Liver (tissue), 9 donors: Measurements from ENCODE around the gene BRD1. TPM values are rescaled to one million over a fixed set of nuclear protein-coding genes. Genes with fewer than 3 reads are reported as not detected.

Source experiments
- DNase-seq: peaks from one replicate; pipeline ENCODE4 v3.0.0-alpha.2; 2017; ENCODE audit warnings: low spot score
- H3K27ac ChIP-seq, 2 donors: one replicate each; pipeline ENCODE4 v1.7.0; 2013; ENCODE audit warnings: inconsistent platforms in 2 of 2, low read length in 2 of 2, control low read depth in 1 of 2, low read depth in 1 of 2, mild to moderate bottlenecking in 1 of 2
- H3K27me3 ChIP-seq, 4 donors: one replicate each; pipeline versions ENCODE4 v1.6.1 to v1.7.0; 2013; ENCODE audit warnings: low read length in 3 of 4, inconsistent platforms in 1 of 4, mild to moderate bottlenecking in 1 of 4, moderate library complexity in 1 of 4; ENCODE audit not compliant: control insufficient read depth in 4 of 4, insufficient read depth in 4 of 4
- H3K36me3 ChIP-seq, 4 donors: one replicate each; pipeline versions ENCODE4 v1.6.1 to v1.7.0; 2013; ENCODE audit warnings: low read length in 3 of 4, mild to moderate bottlenecking in 3 of 4, low read depth in 1 of 4, moderate library complexity in 1 of 4; ENCODE audit not compliant: control insufficient read depth in 4 of 4, insufficient read depth in 3 of 4
- H3K4me1 ChIP-seq, 4 donors: one replicate each; pipeline versions ENCODE4 v1.6.1 to v1.7.0; 2013; ENCODE audit warnings: low read length in 3 of 4, mild to moderate bottlenecking in 3 of 4, moderate library complexity in 1 of 4; ENCODE audit not compliant: control insufficient read depth in 4 of 4, insufficient read depth in 4 of 4
- H3K4me3 ChIP-seq, 3 donors: one replicate each; pipeline versions ENCODE4 v1.6.1 to v1.7.0; 2013; ENCODE audit warnings: low read length in 3 of 3, control low read depth in 1 of 3, low read depth in 1 of 3, mild to moderate bottlenecking in 1 of 3
- H3K9ac ChIP-seq, 2 donors: one replicate each; pipeline ENCODE4 v1.7.0; 2013; ENCODE audit warnings: low read length in 2 of 2, mild to moderate bottlenecking in 2 of 2, moderate library complexity in 2 of 2, control low read depth in 1 of 2, low read depth in 1 of 2
- H3K9me3 ChIP-seq, 4 donors: one replicate each; pipeline versions ENCODE4 v1.6.1 to v1.7.0; 2013; ENCODE audit warnings: low read length in 3 of 4; ENCODE audit not compliant: control insufficient read depth in 4 of 4
- EGR1 ChIP-seq, 2 donors: IDR thresholded peaks; 2 replicates each; pipeline ENCODE4 v1.6.1; 2016 to 2018; ENCODE audit warnings: antibody characterized with exemption in 2 of 2, low read depth in 2 of 2
- FOXA1 ChIP-seq: IDR thresholded peaks from 2 replicates; pipeline ENCODE4 v1.6.1; 2016; ENCODE audit warnings: antibody characterized with exemption
- FOXA2 ChIP-seq: IDR thresholded peaks from 2 replicates; pipeline ENCODE4 v1.6.1; 2016; ENCODE audit warnings: antibody characterized with exemption
- GABPA ChIP-seq, 2 donors: IDR thresholded peaks in 1 of 2; conservative IDR thresholded peaks in 1 of 2; 2 replicates each; pipeline ENCODE4 v1.6.1; 2016; ENCODE audit warnings: antibody characterized with exemption in 2 of 2, mild to moderate bottlenecking in 1 of 2, moderate library complexity in 1 of 2
- HNF4A ChIP-seq, 2 donors: conservative IDR thresholded peaks; 2 replicates each; pipeline ENCODE4 v1.6.1; 2016; ENCODE audit warnings: antibody characterized with exemption in 2 of 2, mild to moderate bottlenecking in 2 of 2
- HNF4G ChIP-seq: IDR thresholded peaks from 2 replicates; pipeline ENCODE4 v1.6.1; 2016; ENCODE audit warnings: antibody characterized with exemption
- JUND ChIP-seq, 2 donors: IDR thresholded peaks; 2 replicates each; pipeline ENCODE4 v1.6.1; 2016; ENCODE audit warnings: antibody characterized with exemption in 2 of 2
- NR2F2 ChIP-seq: IDR thresholded peaks from 2 replicates; pipeline ENCODE4 v1.6.1; 2016; ENCODE audit warnings: antibody characterized with exemption
- RAD21 ChIP-seq, 2 donors: IDR thresholded peaks; 2 replicates each; pipeline ENCODE4 v1.6.1; 2016; ENCODE audit warnings: antibody characterized with exemption in 2 of 2, mild to moderate bottlenecking in 2 of 2
- RXRA ChIP-seq, 2 donors: IDR thresholded peaks; 2 replicates each; pipeline ENCODE4 v1.6.1; 2017 to 2018; ENCODE audit warnings: antibody characterized with exemption in 2 of 2, mild to moderate bottlenecking in 1 of 2
- SP1 ChIP-seq: IDR thresholded peaks from 2 replicates; pipeline ENCODE4 v1.6.1; 2018; ENCODE audit warnings: antibody characterized with exemption, mild to moderate bottlenecking
- YY1 ChIP-seq: IDR thresholded peaks from 2 replicates; pipeline ENCODE4 v1.6.1; 2016; ENCODE audit warnings: antibody characterized with exemption, mild to moderate bottlenecking
- ZBTB33 ChIP-seq: IDR thresholded peaks from 2 replicates; pipeline ENCODE4 v1.6.1; 2016; ENCODE audit warnings: antibody characterized with exemption
- WGBS: extraction: QIAGEN DNeasy Blood & Tissue Kit; methylation state at CpG from one replicate; pipeline ENCODE4 v1.1.7; 2013; 5-methylcytosine and 5-hydroxymethylcytosine counted together
- polyA plus RNA-seq, 2 donors: library from polyadenylated mRNA; stranded (reverse) in 1 of 2; unstranded in 1 of 2; fragments of 200-250 nt in 1 of 2; fragments of >200 nt in 1 of 2; fragmentation: Nextera tagmentation in 1 of 2; extraction: Ambion mirVana in 1 of 2; gene quantifications; one replicate each; pipeline versions ENCODE4 v1.2.1 to v1.2.3, GENCODE V29; 2013 to 2015
- total RNA-seq, 2 donors: library from RNA; depleted of rRNA; stranded (reverse); fragments of >200 nt; gene quantifications; one replicate each; pipeline ENCODE4 v1.2.3, GENCODE V29; 2014
- TF ChIP-seq, protein P1 (sequence below): IDR thresholded peaks from 2 replicates; pipeline ENCODE4 v1.6.1; 2016; ENCODE audit warnings: antibody characterized with exemption
- TF ChIP-seq, protein P2 (sequence below): fragments of 150-350 bp; IDR thresholded peaks from 2 replicates; pipeline ENCODE4 v1.5.1; 2017; ENCODE audit warnings: improper control_type of control experiment, low read depth, low read length; ENCODE audit not compliant: missing input control
- TF ChIP-seq, protein P3 (sequence below): IDR thresholded peaks from 2 replicates; pipeline ENCODE4 v1.6.1; 2016; ENCODE audit warnings: antibody characterized with exemption
- donor health status: healthy.
- donor health status: healthy.
- donor health status: healthy.
- donor health status: healthy.
- donor health status: healthy.

The BRD1 gene
- total and polyA plus RNA-seq, 4 donors = 3.3 to 20.7 (median 11.6) TPM

DNA sequence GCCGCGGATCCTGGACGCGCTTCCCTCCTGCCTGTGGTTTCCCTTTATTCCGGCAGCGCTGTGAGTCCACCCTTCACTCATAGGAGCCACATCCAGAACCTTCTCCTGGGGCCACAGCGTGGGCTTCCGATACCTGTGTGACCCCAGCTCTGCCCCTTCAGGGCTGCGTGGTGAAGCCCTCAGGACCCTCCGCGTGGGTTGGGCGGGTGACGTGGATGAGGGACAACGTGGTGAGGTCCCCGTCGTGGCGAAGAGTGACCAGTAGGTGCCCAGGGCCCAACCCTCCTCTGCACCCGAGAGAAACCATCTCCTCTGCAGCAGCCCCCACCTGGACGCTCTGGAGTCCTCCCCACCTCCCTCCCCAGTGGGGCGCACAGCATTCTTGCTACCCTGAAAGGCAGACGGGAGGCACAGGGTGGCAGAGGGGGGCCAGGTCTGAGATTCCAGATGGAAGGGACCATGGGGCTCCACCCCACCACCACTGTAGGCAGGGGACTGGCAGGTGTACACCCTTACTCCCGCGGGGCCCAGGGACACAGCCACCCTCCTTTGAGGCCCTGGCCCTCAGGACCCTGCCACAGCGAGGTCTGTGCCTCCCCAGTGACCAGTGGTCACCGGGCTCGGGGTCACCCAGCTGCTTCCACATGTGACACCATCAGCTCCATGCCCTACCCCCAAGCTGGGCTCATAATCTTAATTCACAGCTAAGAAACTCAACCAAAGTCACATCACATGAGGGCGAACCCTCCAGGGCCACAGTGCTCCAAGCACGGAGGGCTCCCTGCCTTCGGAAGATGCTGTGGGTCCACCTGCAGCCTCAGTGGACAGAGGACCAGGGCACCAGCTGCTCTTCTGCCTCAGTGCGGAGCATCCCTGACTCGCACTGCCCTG lies 22.6 kb upstream of the BRD1 start:
- DNase-seq = no peak
- Histone ChIP-seq H3K36me3 (no peaks in the 10 kb centered on the region), H3K4me3 (no peak overlapping the region), H3K4me1 (peaks cover 7 to 38% (median 16%) of the 10 kb centered on the region in 4 donors), H3K27ac (no peak overlapping the region), H3K27me3 (no peaks in the 10 kb centered on the region), H3K9ac (no peak overlapping the region), H3K9me3 (no peaks in the 10 kb centered on the region)
- TF ChIP-seq JUND (IDR thresholded peaks at IDR 0.05) = no peak
- TF ChIP-seq, protein P1, sequence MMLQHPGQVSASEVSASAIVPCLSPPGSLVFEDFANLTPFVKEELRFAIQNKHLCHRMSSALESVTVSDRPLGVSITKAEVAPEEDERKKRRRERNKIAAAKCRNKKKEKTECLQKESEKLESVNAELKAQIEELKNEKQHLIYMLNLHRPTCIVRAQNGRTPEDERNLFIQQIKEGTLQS = no peak
- no peak for TF ChIP-seq HNF4A (conservative IDR thresholded peaks at IDR 0.05)
- no peak for TF ChIP-seq FOXA2
- no peak for TF ChIP-seq RAD21 (IDR thresholded peaks at IDR 0.05)
- no peak for TF ChIP-seq RXRA (IDR thresholded peaks at IDR 0.05)
- TF ChIP-seq YY1 = no peak
- TF ChIP-seq HNF4G = no peak
- TF ChIP-seq ZBTB33 = no peak
- TF ChIP-seq, protein P2, sequence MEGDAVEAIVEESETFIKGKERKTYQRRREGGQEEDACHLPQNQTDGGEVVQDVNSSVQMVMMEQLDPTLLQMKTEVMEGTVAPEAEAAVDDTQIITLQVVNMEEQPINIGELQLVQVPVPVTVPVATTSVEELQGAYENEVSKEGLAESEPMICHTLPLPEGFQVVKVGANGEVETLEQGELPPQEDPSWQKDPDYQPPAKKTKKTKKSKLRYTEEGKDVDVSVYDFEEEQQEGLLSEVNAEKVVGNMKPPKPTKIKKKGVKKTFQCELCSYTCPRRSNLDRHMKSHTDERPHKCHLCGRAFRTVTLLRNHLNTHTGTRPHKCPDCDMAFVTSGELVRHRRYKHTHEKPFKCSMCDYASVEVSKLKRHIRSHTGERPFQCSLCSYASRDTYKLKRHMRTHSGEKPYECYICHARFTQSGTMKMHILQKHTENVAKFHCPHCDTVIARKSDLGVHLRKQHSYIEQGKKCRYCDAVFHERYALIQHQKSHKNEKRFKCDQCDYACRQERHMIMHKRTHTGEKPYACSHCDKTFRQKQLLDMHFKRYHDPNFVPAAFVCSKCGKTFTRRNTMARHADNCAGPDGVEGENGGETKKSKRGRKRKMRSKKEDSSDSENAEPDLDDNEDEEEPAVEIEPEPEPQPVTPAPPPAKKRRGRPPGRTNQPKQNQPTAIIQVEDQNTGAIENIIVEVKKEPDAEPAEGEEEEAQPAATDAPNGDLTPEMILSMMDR = no peak
- TF ChIP-seq, protein P3, sequence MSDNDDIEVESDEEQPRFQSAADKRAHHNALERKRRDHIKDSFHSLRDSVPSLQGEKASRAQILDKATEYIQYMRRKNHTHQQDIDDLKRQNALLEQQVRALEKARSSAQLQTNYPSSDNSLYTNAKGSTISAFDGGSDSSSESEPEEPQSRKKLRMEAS = no peak
- no peak for TF ChIP-seq SP1
- TF ChIP-seq EGR1 (IDR thresholded peaks at IDR 0.05; ENCODE audit: low read depth in 2 of 2) = no peak
- no peak for TF ChIP-seq FOXA1
- no peak for TF ChIP-seq NR2F2
- no peak for TF ChIP-seq GABPA (IDR thresholded peaks at IDR 0.05 in 1 of 2, conservative IDR thresholded peaks at IDR 0.05 in 1 of 2)
- WGBS = 70% methylated on average over 31 of the region's 31 CpGs

DNA sequence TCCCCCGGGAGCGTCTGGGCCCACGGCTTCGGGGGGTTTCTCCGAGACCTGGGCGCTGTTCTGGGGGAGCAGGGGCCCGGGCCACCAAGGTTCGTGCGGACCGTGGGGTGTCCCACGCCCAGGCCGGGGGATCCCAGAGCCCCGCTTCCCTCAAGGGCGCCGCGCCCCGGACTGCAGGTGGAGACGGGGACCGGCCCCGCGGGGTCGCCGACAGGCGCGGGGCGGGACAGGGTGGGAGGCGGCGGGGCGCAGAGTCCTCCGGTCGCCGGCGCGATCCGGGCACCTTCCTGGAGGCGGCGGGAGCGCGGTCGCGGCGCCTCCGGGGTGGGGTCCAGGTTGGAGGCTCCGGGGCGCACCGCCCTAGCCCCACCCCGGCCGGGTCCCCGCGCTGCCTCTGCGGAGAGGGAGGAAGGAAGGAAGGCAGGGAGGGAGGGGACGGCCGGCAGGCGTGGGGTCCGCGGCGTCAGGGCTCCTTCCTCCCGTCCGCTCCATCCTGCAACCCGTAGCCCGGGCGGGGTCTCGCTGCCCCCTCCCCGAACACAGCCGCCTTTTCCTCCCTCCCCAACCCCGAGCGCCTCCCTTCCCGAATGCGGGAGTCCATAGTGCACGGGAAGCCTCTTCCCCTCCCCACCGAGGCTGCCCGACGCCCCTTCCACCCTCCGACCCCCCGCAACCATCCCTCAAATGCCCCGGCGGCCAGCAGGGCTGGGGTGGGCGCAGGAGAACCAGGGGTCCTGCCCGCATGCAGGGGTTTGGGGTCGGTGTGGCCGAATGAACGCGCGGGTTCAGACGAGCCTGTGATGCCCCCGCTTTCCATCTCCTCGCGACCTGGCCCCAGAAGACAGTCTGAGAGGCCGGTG lies 21.7 kb upstream of the BRD1 start:
- H3K9ac ChIP-seq = no peak overlapping the region
- DNase-seq = no peak
- no peak for TF ChIP-seq RAD21 (IDR thresholded peaks at IDR 0.05)
- no peak for TF ChIP-seq ZBTB33
- TF ChIP-seq RXRA (IDR thresholded peaks at IDR 0.05) = no peak
- no peaks in the 10 kb centered on the region for H3K36me3 ChIP-seq
- 8% methylated on average over 89 of the region's 89 CpGs for WGBS
- no peak overlapping the region for H3K27ac ChIP-seq
- no peaks in the 10 kb centered on the region for H3K9me3 ChIP-seq
- peak overlapping the region in 1 of 3 donors; percentile 63 for H3K4me3 ChIP-seq
- no peaks in the 10 kb centered on the region for H3K27me3 ChIP-seq
- peaks cover 0 to 29% (median 12%) of the 10 kb centered on the region in 4 donors for H3K4me1 ChIP-seq
